Dermis microvascular lymphatic vessel endothelial cell (primary cell): ENCODE measurements around the gene CDC34. TPM values are rescaled to one million over a fixed set of nuclear protein-coding genes. Genes with fewer than 3 reads are reported as not detected.
A peak's percentile ranks its signal among the peaks of the same experiment; 100 is the strongest.

Source experiments
- DNase-seq, 2 donors: peaks; one replicate each; pipeline versions ENCODE4 v3.0.0 to v3.0.0-alpha.2; 2010; ENCODE audit warnings: low read depth in 2 of 2
- total RNA-seq: library from RNA; depleted of rRNA; stranded (reverse); fragments of >200 nt; gene quantifications from 2 replicates; pipeline ENCODE4 v1.2.1, GENCODE V29; 2014

Gene CDC34
- total RNA-seq, 1 donor from 2014 or later = 85.2 TPM

DNA sequence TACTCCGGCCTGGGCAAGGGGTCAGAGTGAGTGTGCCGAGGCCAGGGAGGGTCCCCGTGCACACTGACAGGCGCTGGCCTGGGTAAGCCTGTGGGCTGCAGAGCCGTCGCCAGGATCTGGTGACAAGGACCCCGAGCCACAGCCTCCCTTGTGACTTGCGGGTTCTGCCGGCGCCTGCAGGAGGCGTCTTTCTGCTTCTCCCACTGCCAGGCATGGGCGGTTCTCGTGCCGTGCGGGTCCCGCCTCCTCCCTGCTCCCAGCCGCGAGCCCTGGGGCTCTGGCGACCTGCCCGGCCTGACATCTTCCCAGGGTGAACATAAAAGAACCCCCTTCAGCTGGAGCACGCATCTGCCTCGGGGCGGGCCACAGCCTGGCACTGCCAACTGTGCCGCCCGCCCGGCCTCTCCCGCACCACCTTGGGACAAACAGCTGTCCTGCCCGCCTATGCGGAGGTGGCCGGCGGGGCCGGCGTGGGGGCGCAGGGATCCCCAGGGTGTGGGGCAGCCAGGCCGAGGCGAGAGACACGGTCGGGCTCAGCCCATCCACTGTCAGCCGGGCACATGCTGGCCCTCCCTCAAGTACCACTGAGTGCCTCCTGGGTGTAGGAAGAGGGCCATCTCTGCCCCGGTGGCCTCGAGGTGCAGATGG is 56.7 kb downstream of the CDC34 start:
- DNase-seq = peak; percentile 28 to 74

DNA sequence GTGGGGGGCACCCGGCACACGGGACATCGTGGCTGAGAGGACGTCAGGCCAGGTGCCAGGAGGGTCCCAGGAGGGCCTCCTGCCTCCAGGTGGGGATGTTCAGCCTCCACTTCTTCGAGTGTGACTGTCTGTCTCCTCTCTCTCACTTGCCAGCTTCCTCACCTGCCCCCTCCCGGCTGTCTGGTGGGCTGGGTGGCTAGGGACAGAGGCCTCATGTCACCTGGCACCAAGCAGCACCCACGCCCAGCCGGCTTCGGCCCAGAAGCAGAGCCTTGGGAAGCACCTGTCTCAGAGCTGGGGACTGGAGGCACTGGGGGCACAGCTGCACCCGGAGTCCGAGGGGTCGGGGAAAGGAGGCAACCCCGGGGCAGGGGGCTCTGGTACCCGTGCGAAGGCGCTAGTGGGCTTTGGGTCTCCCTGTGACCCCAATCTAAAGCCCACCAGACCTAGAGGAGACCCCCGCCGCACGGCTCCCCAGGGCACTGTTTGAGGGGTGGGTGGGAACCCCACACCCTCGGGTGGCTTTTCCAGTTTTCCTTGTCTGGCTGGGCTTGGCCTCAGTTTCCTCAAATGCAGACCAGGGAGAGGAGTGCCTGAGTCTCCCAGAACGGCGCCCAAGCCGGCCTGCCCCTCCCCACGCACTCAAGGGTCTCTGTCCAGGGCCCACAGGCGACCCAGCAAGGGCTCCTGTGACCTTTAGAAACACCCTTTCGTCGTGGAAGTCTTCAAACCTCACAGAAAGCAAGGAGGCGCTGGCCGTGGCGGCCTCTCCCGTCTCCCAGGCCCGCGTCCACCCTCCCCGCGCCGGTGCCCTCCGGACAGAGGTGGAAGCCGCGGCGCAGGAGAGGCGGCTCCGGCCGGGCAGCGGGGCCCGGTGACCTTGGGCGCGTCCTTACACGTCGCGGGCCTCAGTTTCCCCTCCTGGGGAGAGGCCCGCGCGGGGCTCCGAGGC is 57.5 kb downstream of the CDC34 start:
- DNase-seq = no peak

- no peak for DNase-seq
These were observed 58.3 kb downstream of the CDC34 start, which contains the start of gene HCN2 for GRCh38 chr19:589693-590395. Gene HCN2, plus strand, starts transcription at chr19:589881. Its CDS starts 65 bp downstream, at chr19:589946.

DNA sequence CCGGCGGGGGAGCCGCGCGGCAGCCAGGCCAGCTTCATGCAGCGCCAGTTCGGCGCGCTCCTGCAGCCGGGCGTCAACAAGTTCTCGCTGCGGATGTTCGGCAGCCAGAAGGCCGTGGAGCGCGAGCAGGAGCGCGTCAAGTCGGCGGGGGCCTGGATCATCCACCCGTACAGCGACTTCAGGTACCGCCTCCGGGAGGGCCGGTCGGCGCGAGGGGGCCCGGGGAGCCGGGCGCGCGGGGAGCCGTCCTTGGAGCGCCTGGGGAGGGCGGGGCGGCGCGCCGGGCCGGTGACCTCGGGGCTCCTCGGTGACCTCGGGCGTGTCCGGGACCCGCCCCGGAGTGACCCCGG is 58.8 kb downstream of the CDC34 start:
- peak in 1 of 2 donors; percentile 45 for DNase-seq

DNA sequence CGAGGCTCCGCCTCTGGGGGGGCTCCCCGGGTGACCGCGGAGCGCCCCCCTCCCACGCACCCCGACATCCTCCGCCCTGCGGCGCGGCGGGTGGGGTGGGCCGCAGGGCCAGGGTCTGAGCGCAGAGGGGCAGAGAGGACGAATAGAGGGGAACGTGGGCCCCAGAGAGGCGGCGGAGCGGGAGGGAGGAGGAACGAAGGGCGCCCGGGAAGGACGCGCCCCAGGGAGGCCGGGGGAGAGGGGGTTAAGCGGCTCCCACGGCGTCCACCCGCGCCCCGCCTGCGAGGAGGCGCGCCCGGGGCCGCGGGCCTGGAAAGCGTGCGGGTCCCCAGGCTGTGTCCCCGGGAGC is 59.2 kb downstream of the CDC34 start:
- no peak for DNase-seq

DNA sequence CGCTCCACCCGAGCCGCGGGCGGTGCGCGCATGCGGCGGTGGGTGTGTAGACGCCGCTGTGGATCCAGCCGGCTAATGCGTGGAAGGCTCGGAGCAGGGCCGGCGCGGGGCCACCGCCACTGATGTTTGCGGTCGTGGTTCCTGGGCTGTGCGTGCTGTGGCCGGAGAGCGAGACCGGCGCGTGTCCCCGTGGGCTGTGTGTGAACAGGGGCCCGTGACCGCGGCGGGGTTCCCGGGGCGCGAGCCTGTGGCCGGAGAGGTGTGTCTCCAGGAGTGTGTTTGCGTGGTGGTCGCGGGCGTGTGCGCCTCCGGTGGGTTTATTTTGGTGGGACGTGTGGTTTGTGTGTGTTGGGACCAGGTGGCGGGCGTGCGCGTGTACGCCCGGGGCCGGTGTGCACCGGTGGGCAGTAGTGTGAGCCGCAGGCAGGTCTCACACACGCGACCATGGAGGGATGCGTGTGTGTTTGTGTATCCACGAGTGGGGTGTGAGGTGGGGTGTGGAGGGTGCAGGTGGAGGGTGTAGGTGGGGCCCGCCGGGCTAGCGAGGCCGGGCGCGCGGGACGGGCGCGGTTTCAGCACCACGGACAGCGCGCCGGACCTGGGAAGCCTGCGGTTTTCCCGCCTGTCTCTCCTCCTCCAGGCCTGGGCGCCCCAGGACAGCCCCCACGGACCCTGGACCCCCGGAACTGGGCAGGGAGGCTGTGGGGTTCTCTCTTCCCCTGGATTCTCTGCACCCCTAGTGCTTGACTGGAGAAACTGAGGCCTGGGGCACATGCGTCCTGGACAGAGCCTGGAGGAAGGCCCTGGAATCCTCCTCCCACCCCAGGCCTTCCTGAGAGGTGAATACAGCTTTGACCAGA is 59.8 kb downstream of the CDC34 start:
- peak in 1 of 2 donors; percentile 40 for DNase-seq

Other genes starting within 250 kb of the CDC34 start
- 20.5 and 36.7 TPM in 2 replicates for gene PLPP2, start 240.4 kb upstream of the CDC34 start, total RNA-seq
- 7.7 and 10.1 TPM in 2 replicates for gene MIER2, start 187.0 kb upstream of the CDC34 start, total RNA-seq
- gene C2CD4C, start 122.6 kb upstream of the CDC34 start, total RNA-seq = 3.7 and 7.2 TPM in 2 replicates
- 7.6 and 35.0 TPM in 2 replicates for gene SHC2, start 70.7 kb upstream of the CDC34 start, total RNA-seq
- 0.13 TPM in 1 of 2 replicates, not detected in the other for gene MADCAM1, start 35.3 kb upstream of the CDC34 start, total RNA-seq
- gene TPGS1, start 24.3 kb upstream of the CDC34 start, total RNA-seq = 27.5 and 31.9 TPM in 2 replicates
- not detected in 2 replicates for gene GZMM, start 12.3 kb downstream of the CDC34 start, total RNA-seq
- 205 and 268 TPM in 2 replicates for gene BSG, start 40.8 kb downstream of the CDC34 start, total RNA-seq
- 0.39 and 0.76 TPM in 2 replicates for gene HCN2, start 58.1 kb downstream of the CDC34 start, total RNA-seq
- gene POLRMT, start 101.8 kb downstream of the CDC34 start, total RNA-seq = 19.3 and 23.9 TPM in 2 replicates
- not detected in 2 replicates for gene FGF22, start 108.1 kb downstream of the CDC34 start, total RNA-seq
- 18.9 and 30.0 TPM in 2 replicates for gene RNF126, start 131.5 kb downstream of the CDC34 start, total RNA-seq
- gene FSTL3, start 144.6 kb downstream of the CDC34 start, total RNA-seq = 3.1 and 5.9 TPM in 2 replicates
- not detected in 2 replicates for gene PRSS57, start 163.7 kb downstream of the CDC34 start, total RNA-seq
- gene PALM, start 177.2 kb downstream of the CDC34 start, total RNA-seq = 35.3 and 54.0 TPM in 2 replicates
- gene MISP, start 219.4 kb downstream of the CDC34 start, total RNA-seq = not detected in 2 replicates